ENCODE data around the gene CENPP.

GRCh38 chr9:92378865-92379560 lies 53.3 kb downstream of the CENPP start:
- TF ChIP-seq CTCF (conservative IDR thresholded peaks at IDR 0.05 in 1 of 2, IDR thresholded peaks at IDR 0.05 in 1 of 2; ENCODE audit: extremely low read depth in 1 of 2, insufficient read depth in 1 of 2, low read depth in 1 of 2, low read length in 2 of 2), result no peak
- TF ChIP-seq EZH2 (IDR thresholded peaks at IDR 0.05; ENCODE audit: borderline replicate concordance, low read length), result no peak
